GM21526 (cell line): ENCODE measurements around the gene RECQL5.
"Not testable (repeated sequence)": the region's sequence is repeated elsewhere in the genome, so short reads cannot be mapped to it uniquely, and the experiment has no call there.

Experiments used
- ATAC-seq: cut with Tn5 transposase; IDR thresholded peaks from one replicate; pipeline ENCODE4 v1.9.1; 2021; ENCODE audit warnings: moderate library complexity; ENCODE audit not compliant: unreplicated experiment, low FRiP score

RECQL5 gene

DNA sequence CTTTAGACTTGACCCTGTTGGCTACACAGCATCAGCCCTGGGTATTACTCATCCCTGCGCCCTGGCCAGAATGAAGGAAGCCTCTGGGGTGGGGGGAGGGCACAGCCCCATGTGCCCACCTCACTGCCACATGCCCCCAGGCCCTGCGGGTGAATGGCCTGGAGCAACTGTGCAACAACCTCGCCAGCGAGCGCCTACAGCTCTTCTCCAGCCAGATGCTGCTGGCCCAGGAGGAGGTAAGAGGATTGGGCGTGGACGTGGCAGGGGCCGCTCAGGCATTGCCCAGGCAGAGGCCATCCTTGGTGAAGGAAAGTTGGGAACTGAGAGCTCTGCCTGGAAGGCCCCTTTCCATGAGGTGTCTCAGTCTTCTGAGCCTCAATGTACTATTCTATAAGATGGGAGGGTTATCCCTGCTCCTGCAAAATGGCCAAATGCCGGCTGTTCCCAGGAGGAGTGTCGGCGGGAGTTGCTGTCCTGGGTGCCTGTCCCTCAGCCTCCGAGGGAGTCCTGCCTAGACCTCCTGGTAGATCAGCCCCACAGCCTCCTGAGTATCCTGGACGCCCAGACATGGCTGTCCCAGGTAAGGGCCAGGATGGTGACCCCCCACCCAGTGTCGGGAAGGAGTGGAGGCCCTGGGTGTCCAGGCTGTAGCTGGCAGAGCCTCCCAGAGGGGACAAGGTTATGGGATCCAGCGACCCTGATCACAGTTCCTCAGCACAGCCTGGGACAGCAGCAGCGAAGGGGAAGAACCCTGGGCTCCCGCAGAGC, 70.5 kb downstream of the RECQL5 start:
- ATAC-seq, result no peak

DNA sequence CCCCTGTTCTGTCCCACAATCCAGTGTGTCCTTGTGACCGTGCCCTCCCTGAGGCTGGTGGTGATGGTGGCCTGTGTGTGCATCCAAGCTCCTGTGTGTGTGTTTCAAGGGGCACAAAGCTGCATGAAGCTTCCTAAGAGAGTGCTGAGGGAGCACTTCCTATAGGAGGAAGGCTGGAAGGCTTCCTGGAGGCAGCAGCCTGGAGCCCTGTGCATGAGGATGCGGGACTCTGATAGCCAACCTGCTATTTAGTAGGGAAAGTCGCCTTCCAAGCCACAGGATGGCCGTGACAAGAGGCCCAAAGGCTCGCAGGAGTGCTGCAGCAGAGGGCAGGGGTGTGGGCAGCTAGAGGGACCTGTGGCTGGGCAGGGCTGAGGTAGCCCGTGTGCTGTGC, 71.0 kb downstream of the RECQL5 start:
- no peak for ATAC-seq

DNA sequence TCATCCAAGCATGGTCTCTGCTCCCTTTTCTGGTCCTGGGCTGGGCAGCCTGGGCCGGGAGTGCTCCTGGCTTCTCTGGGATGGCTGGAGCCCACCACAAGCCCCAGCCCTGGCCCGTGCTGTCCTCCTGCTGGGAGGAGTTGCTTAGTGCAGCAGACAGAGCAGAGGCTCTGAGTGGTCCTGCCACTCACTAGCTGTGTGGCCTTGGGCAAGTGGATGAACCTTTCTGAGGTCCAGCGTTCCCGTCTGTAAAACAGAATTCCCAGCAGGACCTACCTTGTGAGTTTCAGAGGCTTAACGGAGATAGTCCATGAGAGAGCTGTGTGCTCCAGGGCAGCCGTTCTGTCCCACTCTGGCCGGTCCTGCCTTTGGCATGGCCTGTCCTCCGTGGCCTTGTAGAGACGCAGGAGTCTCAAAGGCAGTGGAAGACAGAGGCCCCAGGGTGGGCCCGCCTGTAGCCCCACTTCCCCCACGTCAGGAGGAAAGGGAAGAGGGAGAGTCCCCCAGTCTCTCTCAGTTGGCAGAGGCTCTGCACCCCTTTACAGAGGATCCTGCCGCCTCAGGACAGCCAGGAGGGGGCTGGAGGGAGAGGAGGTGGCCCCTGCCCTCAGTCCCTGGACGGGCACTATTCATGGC, 71.6 kb downstream of the RECQL5 start:
- no peak for ATAC-seq

DNA sequence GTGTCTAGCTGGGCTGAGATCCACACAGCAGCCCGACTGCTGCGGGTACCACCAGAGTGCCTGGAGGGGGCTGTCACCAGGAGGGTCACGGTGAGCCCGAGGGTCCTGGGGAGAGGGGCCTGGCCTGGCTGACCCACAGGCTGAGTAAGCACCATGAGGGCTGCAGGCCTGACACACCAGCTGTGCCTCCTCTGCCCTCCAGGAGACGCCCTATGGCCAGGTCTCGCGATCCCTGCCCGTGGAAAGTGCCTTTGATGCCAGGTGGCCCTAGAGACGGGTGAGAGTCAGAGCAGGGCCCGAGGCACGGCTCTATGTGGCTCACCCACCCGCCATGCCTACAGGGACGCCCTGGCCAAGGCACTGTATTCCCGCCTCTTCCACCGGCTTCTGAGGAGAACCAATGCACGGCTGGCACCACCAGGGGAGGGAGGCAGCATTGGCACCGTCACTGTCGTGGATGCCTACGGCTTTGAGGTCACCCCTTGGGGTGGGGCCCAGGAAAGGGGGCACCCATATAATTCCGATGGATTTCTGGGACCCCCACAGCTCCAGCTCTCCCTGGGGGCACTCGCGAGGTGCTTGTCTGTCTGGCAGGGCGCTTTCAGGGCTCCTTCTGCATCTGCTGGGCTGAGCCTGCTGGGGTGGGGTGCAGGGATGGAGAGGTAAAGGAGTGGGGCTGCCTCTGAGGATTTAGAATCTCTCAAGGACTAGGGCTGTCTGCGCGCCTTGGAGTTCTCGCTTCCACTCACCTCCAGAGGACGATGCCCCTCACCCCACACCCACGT, 72.3 kb downstream of the RECQL5 start:
- no peak for ATAC-seq

DNA sequence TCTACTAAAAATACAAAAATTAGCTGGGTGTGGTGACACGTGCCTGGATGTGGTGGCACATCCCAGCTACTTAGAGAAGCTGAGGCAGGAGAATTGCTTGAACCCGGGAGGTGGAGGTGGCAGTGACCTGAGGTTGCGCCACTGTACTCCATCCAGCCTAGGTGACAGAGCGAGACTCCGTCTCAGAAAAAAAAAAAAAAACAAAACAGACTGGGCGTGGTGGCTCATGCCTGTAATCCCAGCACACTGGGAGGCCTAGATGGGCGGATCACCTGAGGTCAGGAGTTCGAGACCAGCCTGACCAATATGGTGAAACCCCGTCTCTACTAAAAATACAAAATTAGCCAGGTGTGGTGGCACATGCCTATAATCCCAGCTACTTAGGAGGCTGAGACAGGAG, 73.5 kb downstream of the RECQL5 start:
- not testable (repeated sequence) for ATAC-seq

DNA sequence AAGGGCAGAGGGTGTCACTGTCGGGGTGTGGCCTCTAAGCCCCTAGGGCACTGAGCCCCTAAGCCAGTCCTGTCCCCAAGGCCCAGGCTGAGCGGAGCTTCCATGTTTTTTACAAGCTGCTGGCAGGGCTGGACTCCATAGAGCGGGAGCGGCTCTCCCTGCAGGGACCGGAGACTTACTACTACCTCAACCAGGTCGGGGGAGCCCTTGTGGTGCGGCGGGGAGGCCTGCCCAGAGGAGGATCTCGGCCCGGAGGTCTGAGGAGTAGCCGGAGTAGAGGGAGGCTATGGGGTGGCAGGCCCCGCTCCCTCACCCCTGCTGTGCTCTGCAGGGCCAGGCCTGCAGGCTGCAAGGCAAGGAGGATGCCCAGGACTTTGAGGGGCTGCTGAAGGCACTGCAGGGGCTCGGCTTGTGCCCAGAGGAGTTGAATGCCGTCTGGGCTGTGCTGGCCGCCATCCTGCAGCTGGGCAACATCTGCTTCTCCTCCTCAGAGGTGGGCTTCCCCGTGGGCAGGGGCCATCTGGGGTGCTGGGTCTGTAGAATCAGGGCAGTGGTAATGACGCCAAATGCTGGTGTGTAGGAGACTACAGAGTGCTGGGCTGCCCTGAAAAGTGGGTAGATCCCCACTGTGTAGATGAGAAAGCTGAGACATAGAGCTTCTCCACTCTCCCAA, 74.5 kb downstream of the RECQL5 start:
- no peak for ATAC-seq

DNA sequence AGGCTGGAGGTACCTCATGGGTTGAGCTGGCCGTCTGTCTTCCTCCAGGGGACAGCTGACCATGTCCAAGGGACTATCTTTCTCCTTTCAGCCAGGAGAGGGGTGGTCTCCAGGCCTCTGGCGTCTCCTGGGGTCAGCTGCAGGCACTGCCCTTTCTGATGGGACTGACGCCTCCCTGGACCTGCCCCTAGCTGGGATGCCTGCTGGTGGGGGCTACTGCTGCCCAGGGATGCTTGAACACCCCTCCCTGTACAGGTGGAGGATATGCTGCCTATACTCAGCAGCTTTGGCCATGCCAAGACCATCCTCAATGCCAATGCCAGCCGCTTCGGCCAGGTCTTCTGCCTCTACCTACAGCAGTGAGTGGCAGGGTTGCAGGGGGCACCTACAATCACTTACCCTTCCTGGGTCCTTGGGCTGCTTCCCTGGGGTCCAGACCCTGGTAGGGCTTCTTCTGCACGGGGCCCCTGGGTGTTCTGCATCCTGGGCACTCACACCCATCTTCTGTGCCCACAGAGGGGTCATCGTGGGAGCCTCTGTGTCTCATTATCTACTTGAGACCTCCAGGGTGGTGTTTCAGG, 75.1 kb downstream of the RECQL5 start:
- no peak for ATAC-seq

DNA sequence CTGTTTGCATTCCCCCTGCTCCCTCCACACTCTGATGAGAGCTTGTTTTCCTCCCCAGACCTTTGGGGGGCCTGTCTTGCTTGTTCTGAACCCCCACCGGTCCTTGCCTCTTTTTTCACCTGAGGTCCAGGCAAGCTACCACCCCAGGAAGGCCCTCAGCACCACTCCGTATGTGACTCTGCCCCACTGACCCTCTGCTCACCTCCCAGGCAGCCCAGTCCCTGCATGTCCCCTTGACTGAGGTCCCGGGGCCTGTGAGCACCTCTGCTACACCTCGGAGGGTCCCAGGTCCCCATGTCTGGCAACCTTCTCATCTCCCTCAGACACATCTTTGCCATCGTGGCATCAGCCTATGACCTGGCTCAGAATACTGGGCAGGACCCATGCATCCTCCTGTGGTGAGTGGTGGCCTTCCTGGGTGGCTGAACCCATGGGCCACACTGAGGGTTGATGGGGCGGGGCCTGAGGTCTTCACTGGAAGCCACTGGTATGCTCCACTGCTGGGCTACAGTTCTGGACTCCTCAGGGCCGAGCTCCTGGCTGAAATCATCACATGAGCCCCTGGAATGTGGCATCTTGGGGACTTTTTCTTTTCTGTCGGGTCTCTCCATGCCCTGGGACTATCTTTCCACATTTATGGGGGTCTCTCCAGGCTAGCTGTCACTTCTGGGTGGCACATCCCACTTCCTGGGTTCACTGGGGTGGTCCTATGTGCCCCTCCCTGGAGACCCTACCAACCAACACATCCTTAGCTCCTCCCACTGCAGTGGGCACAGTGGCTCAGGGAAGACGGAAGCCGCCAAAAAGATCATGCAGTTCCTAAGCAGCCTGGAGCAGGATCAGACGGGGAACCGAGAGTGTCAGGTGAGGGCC, 75.9 kb downstream of the RECQL5 start:
- ATAC-seq, result no peak

DNA sequence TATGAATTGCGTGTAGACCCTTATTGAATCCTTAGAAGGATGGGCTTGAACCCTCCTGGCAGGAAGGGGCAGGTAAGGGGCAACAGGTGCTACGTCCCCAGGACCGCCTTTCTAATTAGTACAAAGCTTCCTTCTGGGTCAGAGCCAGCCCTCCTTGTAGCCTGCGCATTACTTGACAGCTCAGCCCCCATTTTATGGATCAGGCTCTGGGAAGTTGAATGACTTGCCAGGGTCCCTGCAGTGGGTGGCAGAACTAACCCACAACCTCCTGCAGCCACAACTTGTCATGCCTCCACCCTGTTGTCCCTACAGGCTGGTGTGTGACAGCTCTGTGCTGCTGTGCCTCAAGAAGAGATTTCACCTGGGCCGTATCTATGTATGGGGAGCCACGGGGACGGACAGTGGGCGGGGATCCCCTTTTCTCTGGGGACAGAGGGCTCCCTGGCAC, 76.6 kb downstream of the RECQL5 start:
- ATAC-seq, result no peak

DNA sequence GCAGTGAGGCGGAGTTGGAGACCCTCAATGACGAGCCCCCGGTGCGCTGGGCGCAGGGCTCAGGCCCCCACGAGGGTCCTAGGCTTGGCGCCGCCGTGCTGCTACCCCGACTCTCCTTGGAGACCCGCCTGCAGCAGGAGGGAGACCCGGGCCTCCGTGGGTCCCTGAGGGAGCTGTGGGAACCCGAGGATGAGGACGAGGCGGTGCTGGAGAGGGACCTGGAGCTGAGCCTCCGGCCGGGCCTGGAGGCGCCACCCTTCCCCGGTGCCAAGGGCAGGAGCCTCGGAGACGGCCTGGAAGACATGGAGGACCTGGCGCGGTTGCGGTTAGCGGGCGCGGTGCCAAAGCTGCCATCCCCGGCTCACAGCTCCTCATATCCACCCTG, 77.0 kb downstream of the RECQL5 start:
- ATAC-seq, result no peak

DNA sequence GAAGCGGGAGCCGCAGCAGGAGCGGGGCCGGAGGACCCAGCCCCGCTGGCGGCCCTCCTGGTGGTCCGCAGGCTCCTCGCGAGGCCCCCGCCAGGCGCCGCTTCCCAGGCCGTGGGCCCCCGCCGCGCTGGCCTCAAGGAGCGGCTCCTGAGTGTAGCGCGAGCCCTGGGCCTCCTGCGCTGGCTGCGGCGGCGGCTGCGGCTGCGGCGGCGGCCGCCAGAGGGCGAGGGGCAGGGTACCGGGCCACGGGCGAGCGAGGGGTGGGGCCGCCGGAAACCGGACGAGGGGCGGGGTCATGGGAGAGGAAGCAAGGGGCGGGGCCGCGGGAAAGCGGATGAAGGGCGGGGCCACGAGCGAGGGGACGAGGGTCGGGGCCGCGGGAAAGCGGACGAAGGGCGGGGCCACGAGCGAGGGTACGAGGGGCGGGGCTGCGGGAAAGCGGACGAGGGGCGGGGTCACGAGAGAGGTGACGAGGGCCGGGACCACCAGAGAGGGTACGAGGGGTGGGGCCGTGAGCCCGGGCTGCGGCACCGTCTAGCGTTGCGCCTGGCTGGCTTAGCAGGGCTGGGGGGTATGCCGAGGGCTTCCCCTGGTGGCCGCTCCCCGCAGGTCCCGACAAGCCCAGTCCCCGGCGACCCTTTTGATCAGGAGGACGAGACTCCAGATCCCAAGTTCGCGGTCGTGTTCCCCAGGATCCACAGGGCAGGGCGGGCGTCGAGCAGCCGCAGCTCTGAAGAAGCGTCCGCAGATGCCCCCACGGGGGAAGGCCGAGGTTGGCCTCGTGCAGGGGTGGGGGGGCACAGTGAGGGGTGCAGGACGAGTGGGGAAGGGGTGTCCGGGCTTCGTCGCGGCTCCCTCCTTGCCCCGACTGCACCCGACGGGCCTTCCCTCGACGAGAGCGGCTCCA, 77.7 kb downstream of the RECQL5 start:
- peak; percentile 67 for ATAC-seq

DNA sequence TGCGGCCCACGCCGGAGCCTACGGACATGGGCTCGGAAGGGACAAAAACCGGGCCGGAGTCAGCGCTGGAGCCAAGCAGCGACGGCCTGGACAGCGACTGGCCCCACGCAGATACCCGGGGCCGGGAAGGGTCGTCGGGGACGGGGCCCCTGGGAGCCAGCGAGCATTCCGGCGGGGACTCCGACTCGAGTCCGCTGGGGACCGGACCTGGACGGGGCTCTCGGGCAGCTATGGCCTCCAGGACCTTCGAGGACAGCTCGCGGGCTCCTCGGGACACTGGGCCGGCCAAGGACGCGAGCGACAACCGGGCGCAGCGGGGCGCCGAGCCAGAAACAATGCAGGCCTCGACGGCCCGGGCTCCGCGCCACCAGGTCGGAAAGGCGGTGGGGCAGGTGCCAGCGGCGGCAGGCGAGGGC, 78.3 kb downstream of the RECQL5 start:
- ATAC-seq, result peak; percentile 11

DNA sequence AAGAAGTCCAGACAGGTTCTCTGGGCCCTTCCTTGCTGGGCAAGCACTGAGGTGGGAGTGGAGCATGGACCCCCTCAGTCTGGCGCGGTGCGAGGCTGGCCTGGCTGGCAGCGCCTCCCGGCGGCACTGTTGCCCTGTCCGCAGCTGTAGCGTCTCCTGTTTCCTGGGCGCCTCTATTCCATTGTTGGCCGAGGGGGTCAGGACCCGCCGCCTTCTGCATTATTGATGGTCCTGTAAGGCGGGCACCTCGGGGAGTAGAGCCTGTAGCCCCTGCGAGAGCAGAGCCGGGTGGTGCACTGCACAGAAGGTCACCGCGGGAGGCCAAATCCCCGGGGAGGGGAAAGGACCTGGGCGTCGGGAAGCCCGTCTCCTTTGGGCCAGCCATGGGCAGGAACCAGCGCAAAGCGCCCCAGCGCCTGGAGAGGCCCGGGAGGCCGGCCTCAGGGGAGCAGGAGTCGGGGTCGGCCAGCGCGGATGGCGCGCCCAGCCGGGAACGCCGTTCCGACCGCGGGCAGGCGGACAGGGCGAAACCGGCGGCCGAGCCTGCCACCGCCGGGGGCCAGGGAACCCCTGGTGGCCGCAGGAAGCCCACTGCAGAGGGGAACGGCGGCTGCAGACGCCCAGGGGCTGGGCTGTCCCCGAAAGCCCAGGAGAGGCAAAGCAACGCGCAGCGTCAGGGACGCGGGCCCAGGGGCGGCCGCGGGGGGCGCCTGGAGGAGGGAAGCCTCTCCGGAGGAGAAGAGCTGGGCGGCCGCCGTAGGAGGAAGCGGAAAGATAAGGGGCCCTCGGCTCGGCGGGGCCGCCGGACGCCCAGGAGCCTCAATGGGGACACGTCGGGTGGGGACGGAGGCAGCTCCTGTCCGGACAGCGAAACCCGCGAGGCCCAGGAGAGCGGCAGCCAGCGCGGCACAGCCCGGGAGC, 79.0 kb downstream of the RECQL5 start, which contains the start of gene MYO15B:
TSS of gene MYO15B (plus strand) at position 126 of the 921 bp plus-strand sequence. CDS start at position 384, 258 bp downstream.
- no peak for ATAC-seq

DNA sequence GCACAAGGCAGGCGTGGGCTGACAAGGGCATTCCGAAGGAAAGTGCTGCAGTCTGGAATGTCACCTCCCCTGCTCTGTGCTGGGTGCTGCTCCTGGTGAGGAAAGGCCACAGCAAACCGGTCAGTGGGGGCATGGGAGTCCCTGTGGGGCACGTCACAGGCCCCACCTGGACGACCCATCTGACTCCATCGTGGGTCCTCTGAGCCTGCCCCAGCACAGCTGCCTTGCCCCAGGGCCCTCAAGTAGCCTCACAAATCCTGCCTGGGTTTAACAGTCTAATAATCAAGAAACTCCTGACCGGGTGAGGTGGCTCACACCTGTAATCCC, 82.1 kb downstream of the RECQL5 start:
- no peak for ATAC-seq

DNA sequence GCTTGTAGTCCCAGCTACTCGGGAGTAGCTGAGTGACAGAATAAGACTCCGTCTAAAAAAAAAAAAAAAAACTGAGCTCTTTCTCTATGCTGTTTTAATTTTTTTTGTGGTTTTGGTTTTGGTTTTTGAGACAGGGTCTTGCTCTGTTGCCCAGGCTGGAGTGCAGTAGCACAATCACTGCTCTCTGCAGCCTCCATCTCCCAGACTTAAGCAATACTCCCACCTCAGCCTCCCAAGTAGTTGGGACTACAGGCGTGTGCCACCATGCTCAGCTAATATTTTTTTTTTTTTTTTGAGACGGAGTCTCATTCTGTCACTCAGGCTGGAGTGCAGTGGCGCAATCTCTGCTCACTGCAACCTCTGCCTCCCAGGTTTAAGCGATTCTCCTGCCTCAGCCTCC, 83.8 kb downstream of the RECQL5 start:
- ATAC-seq, result not testable (repeated sequence)

DNA sequence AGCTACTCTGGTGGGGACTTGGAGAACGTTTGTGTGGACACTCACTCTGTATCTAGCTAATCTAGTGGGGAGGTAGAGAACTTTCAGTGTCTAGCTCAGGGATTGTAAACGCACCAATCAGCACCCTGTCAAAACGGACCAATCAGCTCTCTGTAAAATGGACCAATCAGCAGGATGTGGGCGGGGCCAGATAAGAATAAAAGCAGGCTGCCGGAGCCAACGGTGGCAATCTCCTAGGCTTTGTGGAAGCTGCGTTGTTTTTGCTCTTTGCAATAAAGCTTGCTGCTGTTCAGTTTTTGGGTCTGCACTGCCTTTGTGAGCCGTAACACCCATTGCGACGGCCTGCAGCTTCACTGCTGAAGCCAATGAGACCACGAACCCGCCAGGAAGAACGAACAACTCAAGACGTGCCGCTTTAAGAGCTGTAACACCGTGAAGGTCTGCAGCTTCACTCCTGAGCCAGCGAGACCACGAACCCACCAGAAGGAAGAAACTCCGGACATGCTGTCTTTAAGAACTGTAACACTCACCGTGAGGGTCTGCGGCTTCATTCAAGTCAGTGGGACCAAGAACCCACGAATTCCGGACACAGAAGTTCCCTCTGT, 85.7 kb downstream of the RECQL5 start:
- not testable (repeated sequence) for ATAC-seq
